MM.1S (cell line): ENCODE data around the gene ADAMTS17.

Experiments
- EZH2 ChIP-seq: fragments of 300-600 bp; sonication (generic); optimal IDR thresholded peaks from 2 replicates; pipeline ENCODE3; 2017; ENCODE audit warnings: low read depth, mild to moderate bottlenecking, antibody characterized with exemption, low read length, mixed read lengths
- TF ChIP-seq, protein P1 (sequence below): fragments of 300-600 bp; sonication (generic); IDR thresholded peaks from 2 replicates; pipeline ENCODE4 v1.5.1; 2016; ENCODE audit warnings: antibody characterized with exemption, low read length, mixed read lengths

DNA sequence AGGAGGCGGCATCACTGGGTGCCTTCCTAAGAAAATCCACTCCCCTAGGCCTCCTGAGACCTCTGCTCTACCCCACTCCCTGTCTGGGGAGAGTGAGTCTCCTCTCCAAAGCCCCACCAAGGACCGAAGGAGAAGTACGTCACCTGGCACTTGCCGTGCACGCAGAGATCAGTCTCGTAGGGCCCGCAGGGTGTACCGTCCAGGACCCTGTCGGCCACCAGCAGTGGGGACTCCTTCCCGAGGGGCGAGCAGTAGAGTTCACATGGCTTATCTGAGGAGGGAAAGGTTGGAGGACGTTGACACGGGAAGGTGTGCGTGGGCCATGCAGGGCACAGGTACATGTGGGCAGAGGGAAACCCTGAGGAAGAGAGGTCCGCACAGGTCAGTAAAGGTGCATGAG is 232.9 kb downstream of the ADAMTS17 start:
- TF ChIP-seq, protein P1, sequence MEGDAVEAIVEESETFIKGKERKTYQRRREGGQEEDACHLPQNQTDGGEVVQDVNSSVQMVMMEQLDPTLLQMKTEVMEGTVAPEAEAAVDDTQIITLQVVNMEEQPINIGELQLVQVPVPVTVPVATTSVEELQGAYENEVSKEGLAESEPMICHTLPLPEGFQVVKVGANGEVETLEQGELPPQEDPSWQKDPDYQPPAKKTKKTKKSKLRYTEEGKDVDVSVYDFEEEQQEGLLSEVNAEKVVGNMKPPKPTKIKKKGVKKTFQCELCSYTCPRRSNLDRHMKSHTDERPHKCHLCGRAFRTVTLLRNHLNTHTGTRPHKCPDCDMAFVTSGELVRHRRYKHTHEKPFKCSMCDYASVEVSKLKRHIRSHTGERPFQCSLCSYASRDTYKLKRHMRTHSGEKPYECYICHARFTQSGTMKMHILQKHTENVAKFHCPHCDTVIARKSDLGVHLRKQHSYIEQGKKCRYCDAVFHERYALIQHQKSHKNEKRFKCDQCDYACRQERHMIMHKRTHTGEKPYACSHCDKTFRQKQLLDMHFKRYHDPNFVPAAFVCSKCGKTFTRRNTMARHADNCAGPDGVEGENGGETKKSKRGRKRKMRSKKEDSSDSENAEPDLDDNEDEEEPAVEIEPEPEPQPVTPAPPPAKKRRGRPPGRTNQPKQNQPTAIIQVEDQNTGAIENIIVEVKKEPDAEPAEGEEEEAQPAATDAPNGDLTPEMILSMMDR, result no peak
- TF ChIP-seq EZH2, result no peak
